CD4-positive, alpha-beta T cell (primary cell): ENCODE measurements around the gene APBA2. TPM values are rescaled to one million over a fixed set of nuclear protein-coding genes. Genes with fewer than 3 reads are reported as not detected.

ENCODE experiments used
- ATAC-seq: fragments of 200-7000 bp; cut with Tn5 transposase; one replicate; pipeline ENCODE4 v1.10.0; 2022; ENCODE audit warnings: mild to moderate bottlenecking; ENCODE audit not compliant: poor library complexity
- CTCF ChIA-PET: fragments of 350-600 bp; sonication (Branson Sonifier 250); formaldehyde crosslinking; loops from one replicate; lab custom pipeline; 2021; ENCODE audit warnings: antibody characterized with exemption, inconsistent platforms; lab: Charles Lee
- POLR2A ChIA-PET: fragments of 350-600 bp; sonication (Branson Sonifier 250); formaldehyde crosslinking; loops from one replicate; lab custom pipeline; 2021; ENCODE audit warnings: antibody characterized with exemption, inconsistent platforms; lab: Charles Lee
- DNase-seq, 14 experiments: peaks; one replicate each; pipeline ENCODE4 v3.0.0-alpha.2; 2013 to 2020; ENCODE audit warnings: mixed read lengths in 2 of 14
- H3K27ac ChIP-seq, 2 donors: one replicate each; pipeline versions ENCODE4 v1.5.1 to v1.7.0; 2013; ENCODE audit warnings: low read length in 2 of 2, low read depth in 1 of 2, mild to moderate bottlenecking in 1 of 2
- H3K27me3 ChIP-seq, 2 experiments: 1 replicate in 1 of 2; 2 replicates in 1 of 2; pipeline versions ENCODE4 v1.6.1 to v1.7.0; 2013; ENCODE audit warnings: low read length in 2 of 2, control low read depth in 1 of 2, mild to moderate bottlenecking in 1 of 2, moderate library complexity in 1 of 2; ENCODE audit not compliant: insufficient read depth in 2 of 2, control insufficient read depth in 1 of 2
- H3K36me3 ChIP-seq: one replicate; pipeline ENCODE4 v1.6.1; 2013; ENCODE audit warnings: low read length, control low read depth; ENCODE audit not compliant: insufficient read depth
- H3K4me1 ChIP-seq: one replicate; pipeline ENCODE4 v1.6.1; 2013; ENCODE audit warnings: low read length, control low read depth; ENCODE audit not compliant: insufficient read depth
- H3K4me3 ChIP-seq: one replicate; pipeline ENCODE4 v1.5.1; 2013; ENCODE audit warnings: mild to moderate bottlenecking, low read length, moderate library complexity
- H3K9me3 ChIP-seq, 2 experiments: 1 replicate in 1 of 2; 2 replicates in 1 of 2; pipeline versions ENCODE4 v1.6.1 to v1.7.0; 2013; ENCODE audit warnings: low read length in 2 of 2, mild to moderate bottlenecking in 2 of 2, control low read depth in 1 of 2, moderate library complexity in 1 of 2; ENCODE audit not compliant: control insufficient read depth in 1 of 2, insufficient read depth in 1 of 2
- H3K27ac Mint-ChIP-seq: one replicate; pipeline ENCODE4 v1.8.0; 2020; ENCODE audit warnings: mixed read lengths
- H3K27me3 Mint-ChIP-seq: one replicate; pipeline ENCODE4 v1.8.0; 2021; ENCODE audit warnings: mixed read lengths
- H3K36me3 Mint-ChIP-seq: one replicate; pipeline ENCODE4 v1.8.0; 2021; ENCODE audit warnings: low read depth, mixed read lengths
- H3K4me1 Mint-ChIP-seq: one replicate; pipeline ENCODE4 v1.8.0; 2021; ENCODE audit warnings: low read depth, mixed read lengths
- H3K4me3 Mint-ChIP-seq: one replicate; pipeline ENCODE4 v1.8.0; 2020; ENCODE audit warnings: mild to moderate bottlenecking, mixed read lengths
- H3K9me3 Mint-ChIP-seq: one replicate; pipeline ENCODE4 v1.8.0; 2020; ENCODE audit warnings: mixed read lengths
- CTCF ChIP-seq: fragments of 200-600 bp; IDR thresholded peaks from one replicate; pipeline ENCODE4 v1.8.0; 2022; ENCODE audit warnings: antibody characterized with exemption, mild to moderate bottlenecking
- intact Hi-C, 2 experiments: fragments of 100-400 bp; cut with DNase I in 1 of 2; cut with micrococcal nuclease in 1 of 2; formaldehyde crosslinking; loops; one replicate each; pipeline versions ENCODE4 v1.15.1 to v1.9.0; 2023 to 2025; cut with DNase I, micrococcal nuclease
- total RNA-seq, 174 experiments: library from RNA in 2 of 174; stranded (reverse) in 2 of 174; gene quantifications; one replicate each; pipeline ENCODE4 v1.2.3 and lab custom pipeline; 2021 to 2026

Gene APBA2
- total RNA-seq, 2 experiments from 2014 or later: 123 to 126 TPM

DNA sequence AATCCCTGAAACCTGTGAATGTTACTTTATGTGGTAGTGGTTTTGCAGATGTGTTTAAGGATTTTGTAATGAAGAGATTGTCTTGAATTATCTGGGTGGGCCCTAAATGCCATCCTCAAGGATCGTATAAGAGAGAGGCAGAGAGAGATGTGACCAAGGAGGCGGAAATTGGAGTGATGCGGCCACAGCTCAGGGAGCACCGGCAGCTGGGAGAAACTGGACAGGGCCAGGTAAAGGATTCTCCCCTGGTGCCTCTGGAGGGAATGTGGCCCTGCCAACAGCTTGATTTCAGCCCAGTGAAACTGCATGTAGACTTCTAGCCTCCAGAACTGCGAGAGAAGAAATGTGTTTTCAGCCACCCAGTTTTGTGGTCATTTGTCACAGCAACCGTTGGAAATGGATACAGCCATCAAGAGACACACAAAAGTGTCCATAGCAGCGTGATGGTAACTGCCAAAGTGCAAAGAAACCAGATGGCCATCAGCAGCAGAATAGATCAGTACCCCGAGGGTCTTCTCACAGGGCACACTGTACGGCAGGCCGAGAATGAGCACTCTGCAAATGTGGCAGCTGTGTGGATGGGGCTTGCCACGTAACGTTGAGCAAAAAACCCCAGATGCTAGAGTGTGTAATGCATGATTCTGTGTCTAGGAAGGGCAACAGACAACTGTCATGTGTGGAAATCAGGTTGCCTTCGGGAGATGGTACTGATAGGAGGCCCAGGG, 12.2 kb downstream of the APBA2 start:
- no peaks in the 10 kb centered on the region for H3K27me3 Mint-ChIP-seq
- CTCF ChIA-PET: interaction anchor here (0.7 kb wide), 1 partner anchor 55 kb away, joined by 3 read pairs; no protein-coding TSS in a partner anchor
- no peak for DNase-seq
- no peak for ATAC-seq
- POLR2A ChIA-PET: no interaction called here
- TF ChIP-seq CTCF: no peak
- H3K9me3 Mint-ChIP-seq: no peaks in the 10 kb centered on the region
- Histone ChIP-seq H3K4me1 (peaks cover 42% of the 10 kb centered on the region), H3K27me3 (no peaks in the 10 kb centered on the region), H3K36me3 (no peaks in the 10 kb centered on the region), H3K4me3 (no peak overlapping the region), H3K9me3 (no peaks in the 10 kb centered on the region), H3K27ac (no peak overlapping the region)
- intact Hi-C loops: no loop called here
- peaks cover 17% of the 10 kb centered on the region for H3K36me3 Mint-ChIP-seq
- peaks cover 76% of the 10 kb centered on the region for H3K4me1 Mint-ChIP-seq
- H3K4me3 Mint-ChIP-seq: no peak overlapping the region
- peak overlapping the region; percentile 2 for H3K27ac Mint-ChIP-seq

DNA sequence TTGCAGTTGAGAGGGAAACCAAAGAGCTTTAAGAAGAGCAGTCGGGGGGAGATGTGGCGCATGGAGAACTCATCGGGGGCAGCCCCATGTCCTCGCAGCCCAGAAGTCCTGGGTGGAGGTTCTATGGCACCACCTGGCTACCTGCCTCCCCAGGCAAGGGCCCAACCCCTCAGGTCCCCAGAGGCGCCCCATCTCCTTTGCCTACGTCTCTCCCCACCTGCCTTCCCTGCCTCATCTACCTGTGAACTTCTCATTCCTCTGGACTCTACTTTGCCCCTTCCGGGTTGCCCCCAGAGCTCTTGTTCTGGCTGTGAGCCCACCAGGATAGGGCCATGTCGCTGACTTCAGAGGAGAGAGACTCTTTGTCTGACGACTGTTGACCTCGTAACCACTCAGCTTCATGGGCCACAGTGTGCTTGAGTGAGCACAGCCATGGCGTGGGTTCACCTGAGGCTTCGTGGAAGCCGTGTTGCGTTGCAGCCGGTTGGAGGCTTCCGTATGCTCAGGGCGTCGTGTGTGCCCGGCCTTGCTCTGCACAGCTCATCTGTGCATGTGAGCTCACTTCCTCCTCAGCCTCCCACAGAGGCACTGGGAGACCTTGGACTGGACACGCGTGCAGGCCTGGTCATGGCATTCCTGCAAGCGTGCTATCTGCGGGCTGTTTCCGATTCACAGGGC, 13.4 kb downstream of the APBA2 start:
- Histone ChIP-seq H3K27ac (no peak overlapping the region), H3K4me3 (no peak overlapping the region), H3K27me3 (no peaks in the 10 kb centered on the region), H3K36me3 (no peaks in the 10 kb centered on the region), H3K4me1 (peaks cover 44% of the 10 kb centered on the region), H3K9me3 (no peaks in the 10 kb centered on the region)
- intact Hi-C loops: no loop called here
- POLR2A ChIA-PET: no interaction called here
- ATAC-seq (no peak), DNase-seq (no peak)
- Mint-ChIP-seq H3K4me3 (no peak overlapping the region), H3K4me1 (peaks cover 76% of the 10 kb centered on the region), H3K27ac (peak overlapping the region; percentile 30), H3K9me3 (no peaks in the 10 kb centered on the region), H3K36me3 (peaks cover 16% of the 10 kb centered on the region), H3K27me3 (no peaks in the 10 kb centered on the region)
- CTCF ChIA-PET: no interaction called here
- TF ChIP-seq CTCF: no peak

DNA sequence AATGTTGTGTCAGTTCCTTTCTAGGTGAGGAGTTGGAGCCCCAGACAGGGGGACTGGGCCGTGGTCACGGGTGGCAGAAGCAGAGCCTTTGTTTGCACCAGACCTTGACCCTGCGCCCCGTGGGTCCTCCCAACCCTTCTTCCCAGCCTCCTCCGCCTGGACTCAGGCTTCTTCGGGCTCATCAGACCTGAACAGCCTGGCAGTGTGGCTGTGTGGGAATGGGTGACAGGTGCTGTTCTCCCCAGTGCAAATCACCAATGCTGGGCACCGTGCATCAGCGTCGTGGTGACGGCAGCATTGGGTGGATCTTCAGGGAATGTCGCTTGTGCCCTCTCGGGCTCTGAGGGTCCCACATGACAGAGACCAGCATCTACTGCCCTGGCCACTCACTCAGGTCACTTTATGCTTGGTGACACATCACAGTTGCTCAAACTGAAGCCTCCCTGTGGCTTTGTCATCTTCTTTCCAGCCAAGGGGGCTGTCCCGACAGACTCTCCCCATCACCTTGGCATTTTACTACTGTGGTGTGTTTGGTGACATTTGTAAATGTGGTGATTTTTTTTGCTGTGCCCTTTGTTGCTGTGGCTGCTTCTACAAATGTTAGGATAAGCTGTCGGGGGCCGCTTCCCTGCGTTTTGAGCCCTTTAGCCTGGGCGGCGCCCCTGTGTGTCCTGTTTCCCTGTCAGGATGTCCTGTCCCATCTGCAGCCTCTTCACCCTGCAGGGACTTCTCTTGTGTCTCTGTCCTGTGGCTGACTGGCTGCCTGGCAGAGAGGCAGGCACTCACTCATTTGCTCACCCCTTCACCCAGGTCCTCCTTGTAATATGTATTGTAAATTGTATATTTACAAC, 14.5 kb downstream of the APBA2 start:
- Mint-ChIP-seq H3K4me3 (peak overlapping the region; percentile 4), H3K27ac (peak overlapping the region; percentile 30), H3K9me3 (no peaks in the 10 kb centered on the region), H3K4me1 (peaks cover 78% of the 10 kb centered on the region), H3K36me3 (peaks cover 12% of the 10 kb centered on the region), H3K27me3 (no peaks in the 10 kb centered on the region)
- TF ChIP-seq CTCF: no peak
- H3K4me1 ChIP-seq: peaks cover 44% of the 10 kb centered on the region
- ATAC-seq (no peak), DNase-seq (no peak)
- no peaks in the 10 kb centered on the region for H3K27me3 ChIP-seq
- CTCF ChIA-PET: no interaction called here
- H3K9me3 ChIP-seq: no peaks in the 10 kb centered on the region
- peak overlapping the region in 1 of 2 donors; percentile 10 for H3K27ac ChIP-seq
- POLR2A ChIA-PET: interaction anchor here (4.1 kb wide), 1 partner anchor 9 kb away, joined by 13 read pairs; no protein-coding TSS in a partner anchor
- no peaks in the 10 kb centered on the region for H3K36me3 ChIP-seq
- H3K4me3 ChIP-seq: no peak overlapping the region
- intact Hi-C loops: no loop called here
